ENCODE measurements around the gene MAP2K1.

- TF ChIP-seq CTCF (conservative IDR thresholded peaks at IDR 0.05 in 1 of 2, IDR thresholded peaks at IDR 0.05 in 1 of 2; ENCODE audit: low read depth in 1 of 2, low read length in 2 of 2) (no peak), EZH2 (IDR thresholded peaks at IDR 0.05; ENCODE audit: low read length, missing control alignments) (no peak)
Observed at GRCh38 chr15:66359740-66360139, 27.0 kb upstream of the MAP2K1 start.

All from fibroblast of lung (primary cell).